HL-60 (cell line): ENCODE data around the gene DIS3L2.
A peak's percentile ranks its signal among the peaks of the same experiment; 100 is the strongest.

Experiments used
- DNase-seq, 2 experiments: peaks; one replicate each; pipeline ENCODE4 v3.0.0-alpha.2; 2010 to 2020; ENCODE audit warnings: low read depth in 1 of 2, low spot score in 1 of 2
- H3K27ac ChIP-seq: fragments of 250-450 bp; sonication (Bioruptor Pico); replicated peaks from 2 replicates; pipeline ENCODE4 v1.5.1; 2020; ENCODE audit warnings: mild to moderate bottlenecking, moderate library complexity
- H3K27me3 ChIP-seq: fragments of 250-450 bp; sonication (Bioruptor Pico); 2 replicates; pipeline ENCODE4 v1.5.1; 2021; ENCODE audit warnings: mild to moderate bottlenecking, moderate library complexity; ENCODE audit not compliant: insufficient read depth, poor library complexity, severe bottlenecking
- H3K4me3 ChIP-seq: replicated peaks from 2 replicates; pipeline ENCODE4 v1.5.1; 2011; ENCODE audit warnings: mild to moderate bottlenecking, control low read depth, low read length; ENCODE audit not compliant: insufficient read depth
- GABPA ChIP-seq: IDR thresholded peaks from 2 replicates; pipeline ENCODE4 v1.6.1; 2012; ENCODE audit warnings: low read depth
- POLR2AphosphoS5 ChIP-seq: IDR thresholded peaks from 2 replicates; pipeline ENCODE4 v1.6.1; 2012; ENCODE audit warnings: low read depth
- SPI1 ChIP-seq: IDR thresholded peaks from 2 replicates; pipeline ENCODE4 v1.6.1; 2012; ENCODE audit warnings: low read depth, mild to moderate bottlenecking, borderline replicate concordance
- TF ChIP-seq, protein P1 (sequence below): IDR thresholded peaks from one replicate; pipeline ENCODE4 v1.5.1; 2011; ENCODE audit warnings: low read length, control low read depth, inconsistent platforms; ENCODE audit not compliant: insufficient read depth
- TF ChIP-seq, protein P2 (sequence below): IDR thresholded peaks from 2 replicates; pipeline ENCODE4 v1.6.1; 2012; ENCODE audit warnings: low read depth; ENCODE audit not compliant: insufficient replicate concordance

DIS3L2 gene

DNA sequence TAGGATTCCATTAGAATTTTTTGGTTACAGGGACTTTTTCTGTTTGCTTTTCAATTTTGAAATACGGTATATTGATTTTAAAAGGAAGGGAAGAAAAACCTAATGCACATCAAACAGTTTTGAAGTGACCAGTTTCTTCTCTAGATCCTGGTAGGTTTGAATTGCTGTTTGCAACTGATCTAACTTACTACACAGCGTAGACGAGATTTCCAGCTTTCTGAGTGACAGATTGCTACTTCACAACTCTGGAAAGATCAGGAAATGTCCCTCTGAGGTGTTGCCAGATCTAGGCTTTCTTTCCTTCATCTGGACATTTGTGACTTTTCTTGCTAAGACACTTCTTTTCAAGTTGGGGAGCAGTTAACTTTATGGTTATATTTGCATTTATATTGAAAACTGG, 112.2 kb downstream of the DIS3L2 start:
- TF ChIP-seq, protein P1, sequence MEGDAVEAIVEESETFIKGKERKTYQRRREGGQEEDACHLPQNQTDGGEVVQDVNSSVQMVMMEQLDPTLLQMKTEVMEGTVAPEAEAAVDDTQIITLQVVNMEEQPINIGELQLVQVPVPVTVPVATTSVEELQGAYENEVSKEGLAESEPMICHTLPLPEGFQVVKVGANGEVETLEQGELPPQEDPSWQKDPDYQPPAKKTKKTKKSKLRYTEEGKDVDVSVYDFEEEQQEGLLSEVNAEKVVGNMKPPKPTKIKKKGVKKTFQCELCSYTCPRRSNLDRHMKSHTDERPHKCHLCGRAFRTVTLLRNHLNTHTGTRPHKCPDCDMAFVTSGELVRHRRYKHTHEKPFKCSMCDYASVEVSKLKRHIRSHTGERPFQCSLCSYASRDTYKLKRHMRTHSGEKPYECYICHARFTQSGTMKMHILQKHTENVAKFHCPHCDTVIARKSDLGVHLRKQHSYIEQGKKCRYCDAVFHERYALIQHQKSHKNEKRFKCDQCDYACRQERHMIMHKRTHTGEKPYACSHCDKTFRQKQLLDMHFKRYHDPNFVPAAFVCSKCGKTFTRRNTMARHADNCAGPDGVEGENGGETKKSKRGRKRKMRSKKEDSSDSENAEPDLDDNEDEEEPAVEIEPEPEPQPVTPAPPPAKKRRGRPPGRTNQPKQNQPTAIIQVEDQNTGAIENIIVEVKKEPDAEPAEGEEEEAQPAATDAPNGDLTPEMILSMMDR: no peak
- TF ChIP-seq, protein P2, sequence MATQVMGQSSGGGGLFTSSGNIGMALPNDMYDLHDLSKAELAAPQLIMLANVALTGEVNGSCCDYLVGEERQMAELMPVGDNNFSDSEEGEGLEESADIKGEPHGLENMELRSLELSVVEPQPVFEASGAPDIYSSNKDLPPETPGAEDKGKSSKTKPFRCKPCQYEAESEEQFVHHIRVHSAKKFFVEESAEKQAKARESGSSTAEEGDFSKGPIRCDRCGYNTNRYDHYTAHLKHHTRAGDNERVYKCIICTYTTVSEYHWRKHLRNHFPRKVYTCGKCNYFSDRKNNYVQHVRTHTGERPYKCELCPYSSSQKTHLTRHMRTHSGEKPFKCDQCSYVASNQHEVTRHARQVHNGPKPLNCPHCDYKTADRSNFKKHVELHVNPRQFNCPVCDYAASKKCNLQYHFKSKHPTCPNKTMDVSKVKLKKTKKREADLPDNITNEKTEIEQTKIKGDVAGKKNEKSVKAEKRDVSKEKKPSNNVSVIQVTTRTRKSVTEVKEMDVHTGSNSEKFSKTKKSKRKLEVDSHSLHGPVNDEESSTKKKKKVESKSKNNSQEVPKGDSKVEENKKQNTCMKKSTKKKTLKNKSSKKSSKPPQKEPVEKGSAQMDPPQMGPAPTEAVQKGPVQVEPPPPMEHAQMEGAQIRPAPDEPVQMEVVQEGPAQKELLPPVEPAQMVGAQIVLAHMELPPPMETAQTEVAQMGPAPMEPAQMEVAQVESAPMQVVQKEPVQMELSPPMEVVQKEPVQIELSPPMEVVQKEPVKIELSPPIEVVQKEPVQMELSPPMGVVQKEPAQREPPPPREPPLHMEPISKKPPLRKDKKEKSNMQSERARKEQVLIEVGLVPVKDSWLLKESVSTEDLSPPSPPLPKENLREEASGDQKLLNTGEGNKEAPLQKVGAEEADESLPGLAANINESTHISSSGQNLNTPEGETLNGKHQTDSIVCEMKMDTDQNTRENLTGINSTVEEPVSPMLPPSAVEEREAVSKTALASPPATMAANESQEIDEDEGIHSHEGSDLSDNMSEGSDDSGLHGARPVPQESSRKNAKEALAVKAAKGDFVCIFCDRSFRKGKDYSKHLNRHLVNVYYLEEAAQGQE: no peak
- Histone ChIP-seq H3K27me3 (no peaks in the 10 kb centered on the region), H3K4me3 (no peak overlapping the region), H3K27ac (no peak overlapping the region)
- DNase-seq: no peak

DNA sequence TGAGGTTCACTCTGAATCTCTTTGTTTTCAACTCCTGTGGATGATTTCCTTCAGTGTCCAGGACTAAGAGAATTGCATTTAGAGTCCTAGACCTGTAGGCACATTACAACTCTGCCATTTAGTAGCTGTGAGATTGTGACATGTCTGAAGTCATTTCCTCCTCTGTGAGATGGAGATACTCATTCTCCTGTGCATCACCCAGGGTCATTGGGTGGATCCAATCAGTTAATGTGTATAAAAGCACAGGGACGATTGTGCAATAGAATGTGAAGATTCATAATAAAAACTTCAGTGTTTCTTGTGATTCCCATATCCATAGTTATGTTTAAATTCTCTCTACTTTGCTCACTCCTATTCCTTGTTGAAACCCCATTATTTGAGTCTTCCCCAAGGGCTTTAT, 113.6 kb downstream of the DIS3L2 start:
- DNase-seq: peak in 1 of 2 experiments; percentile 30
- TF ChIP-seq, protein P1: no peak
- TF ChIP-seq GABPA: no peak
- TF ChIP-seq, protein P2: no peak
- TF ChIP-seq POLR2AphosphoS5: no peak
- no peak for TF ChIP-seq SPI1
- H3K27me3 ChIP-seq: no peaks in the 10 kb centered on the region
- no peak overlapping the region for H3K4me3 ChIP-seq
- no peak overlapping the region for H3K27ac ChIP-seq

DNA sequence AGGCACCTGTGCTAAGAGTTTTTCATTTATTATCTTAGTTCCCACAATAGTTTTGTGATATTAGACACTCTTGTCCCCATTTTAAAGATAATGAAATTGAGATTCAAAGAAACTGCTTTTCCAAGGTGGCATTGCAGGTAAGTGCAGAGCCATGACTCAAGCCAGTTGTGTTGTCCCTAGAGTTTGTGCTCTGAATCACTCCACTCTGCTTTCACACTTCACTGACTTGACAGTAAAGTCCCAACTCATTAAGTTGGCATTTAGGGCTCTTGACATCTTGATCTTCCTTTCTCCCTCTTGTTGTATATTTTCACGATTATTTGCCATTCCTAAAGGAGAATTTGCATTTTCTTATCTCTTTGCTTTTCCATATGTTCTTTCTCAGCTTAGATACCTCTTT, 114.3 kb downstream of the DIS3L2 start:
- DNase-seq: no peak
- no peaks in the 10 kb centered on the region for H3K27me3 ChIP-seq
- H3K27ac ChIP-seq: no peak overlapping the region
- TF ChIP-seq, protein P2: no peak
- TF ChIP-seq SPI1 (no peak), GABPA (no peak), POLR2AphosphoS5 (no peak)
- TF ChIP-seq, protein P1: no peak
- no peak overlapping the region for H3K4me3 ChIP-seq
